H1 (cell line): ENCODE measurements around the gene TTC4. TPM values are rescaled to one million over a fixed set of nuclear protein-coding genes. Genes with fewer than 3 reads are reported as not detected.
"Not testable (repeated sequence)": the region's sequence is repeated elsewhere in the genome, so short reads cannot be mapped to it uniquely, and the experiment has no call there.

ENCODE experiments used
- CTCF ChIA-PET: fragments of 300-600 bp; sonication (Branson Sonifier 250); formaldehyde crosslinking; loops from one replicate; lab custom pipeline; 2021; ENCODE audit not compliant: partially characterized antibody; lab: Charles Lee
- POLR2A ChIA-PET: fragments of 300-600 bp; sonication (Branson Sonifier 250); formaldehyde crosslinking; loops from one replicate; lab custom pipeline; 2021; ENCODE audit warnings: inconsistent platforms; ENCODE audit not compliant: partially characterized antibody; lab: Charles Lee
- DNase-seq, 2 experiments: peaks; one replicate each; pipeline versions ENCODE4 v3.0.0 to v3.0.0-alpha.2; 2010 to 2022; ENCODE audit warnings: low spot score in 2 of 2, low read depth in 1 of 2, mixed read lengths in 1 of 2
- FAIRE-seq: peaks from 2 replicates; lab custom pipeline; 2011; peaks lifted over from hg19 to GRCh38; lab: Jason Lieb, UNC
- H2AFZ ChIP-seq: 2 replicates; pipeline ENCODE4 v1.8.1; 2012; ENCODE audit warnings: low read length, inconsistent platforms
- H2AK5ac ChIP-seq: 2 replicates; pipeline ENCODE4 v1.6.1; 2013; ENCODE audit warnings: low read depth, low read length
- H2BK120ac ChIP-seq: replicated peaks from 2 replicates; pipeline ENCODE3; 2013; ENCODE audit warnings: low read depth, low read length, inconsistent platforms
- H2BK12ac ChIP-seq: 2 replicates; pipeline ENCODE4 v1.6.1; 2013; ENCODE audit warnings: low read depth, low read length
- H2BK15ac ChIP-seq: 2 replicates; pipeline ENCODE4 v1.6.1; 2013; ENCODE audit warnings: low read length
- H2BK20ac ChIP-seq: 2 replicates; pipeline ENCODE4 v1.6.1; 2013; ENCODE audit warnings: low read length
- H2BK5ac ChIP-seq: 2 replicates; pipeline ENCODE4 v1.6.1; 2013; ENCODE audit warnings: low read depth, low read length
- H3K14ac ChIP-seq: 2 replicates; pipeline ENCODE4 v1.6.1; 2013; ENCODE audit warnings: inconsistent platforms; ENCODE audit not compliant: insufficient read length
- H3K18ac ChIP-seq: 2 replicates; pipeline ENCODE4 v1.6.1; 2013; ENCODE audit warnings: low read length; ENCODE audit errors: extremely low read depth
- H3K23ac ChIP-seq: 2 replicates; pipeline ENCODE4 v1.6.1; 2013; ENCODE audit warnings: inconsistent platforms; ENCODE audit not compliant: insufficient read length
- H3K23me2 ChIP-seq: 2 replicates; pipeline ENCODE4 v1.6.1; 2013; ENCODE audit warnings: low read depth, low read length
- H3K27ac ChIP-seq: 2 replicates; pipeline ENCODE4 v1.6.1; 2011; ENCODE audit warnings: low read depth, low read length, inconsistent platforms
- H3K27me3 ChIP-seq, 4 experiments: replicated peaks in 1 of 4; 1 replicate in 1 of 4; 2 replicates in 3 of 4; pipeline versions ENCODE4 v1.6.1 to v1.8.1; 2011 to 2013; ENCODE audit warnings: low read length in 3 of 4, mild to moderate bottlenecking in 3 of 4, inconsistent platforms in 2 of 4, mixed read lengths in 2 of 4, moderate library complexity in 1 of 4; ENCODE audit not compliant: control insufficient read depth in 3 of 4, insufficient read depth in 3 of 4; ENCODE audit errors: extremely low read depth in 1 of 4
- H3K36me3 ChIP-seq, 4 experiments: 2 replicates each; pipeline versions ENCODE4 v1.6.1 to v1.8.1; 2011 to 2013; ENCODE audit warnings: mild to moderate bottlenecking in 4 of 4, low read length in 3 of 4, moderate library complexity in 2 of 4, control low read depth in 1 of 4, inconsistent platforms in 1 of 4; ENCODE audit not compliant: insufficient read depth in 4 of 4, control insufficient read depth in 2 of 4
- H3K4ac ChIP-seq: replicated peaks from 2 replicates; pipeline ENCODE3; 2013; ENCODE audit warnings: low read length, low read depth, mixed read lengths, inconsistent platforms; ENCODE audit not compliant: insufficient read length
- H3K4me1 ChIP-seq, 4 experiments: replicated peaks in 1 of 4; 1 replicate in 1 of 4; 2 replicates in 3 of 4; pipeline versions ENCODE4 v1.6.1 to v1.8.1; 2011 to 2013; ENCODE audit warnings: low read length in 3 of 4, inconsistent platforms in 2 of 4, mixed read lengths in 1 of 4; ENCODE audit not compliant: insufficient read depth in 4 of 4, control insufficient read depth in 3 of 4
- H3K4me2 ChIP-seq, 2 experiments: 2 replicates each; pipeline versions ENCODE4 v1.6.1 to v1.8.1; 2011 to 2013; ENCODE audit warnings: low read depth in 2 of 2, low read length in 2 of 2, control low read depth in 1 of 2, inconsistent platforms in 1 of 2, mild to moderate bottlenecking in 1 of 2; ENCODE audit not compliant: insufficient read depth in 1 of 2
- H3K4me3 ChIP-seq, 4 experiments: fragments of 200-600, 300-600 bp in 1 of 4; sonication (generic), shearing (Covaris generic), sonication (Bioruptor Twin) in 1 of 4; 2 replicates each; pipeline versions ENCODE4 v1.5.1 to v1.8.1; 2011 to 2016; ENCODE audit warnings: low read length in 4 of 4, low read depth in 3 of 4, control low read depth in 2 of 4, inconsistent platforms in 2 of 4, mild to moderate bottlenecking in 2 of 4, mixed read lengths in 1 of 4, moderate library complexity in 1 of 4; ENCODE audit not compliant: insufficient read depth in 2 of 4; ENCODE audit errors: extremely low read depth in 1 of 4
- H3K56ac ChIP-seq: replicated peaks from 2 replicates; pipeline ENCODE3; 2013; ENCODE audit warnings: low read depth, mild to moderate bottlenecking, mixed read lengths, low read length, inconsistent platforms; ENCODE audit not compliant: insufficient read length
- H3K79me1 ChIP-seq: 2 replicates; pipeline ENCODE4 v1.6.1; 2013; ENCODE audit warnings: low read depth, low read length, control low read depth
- H3K79me2 ChIP-seq, 2 experiments: 2 replicates each; pipeline versions ENCODE4 v1.6.1 to v1.8.1; 2012 to 2013; ENCODE audit warnings: low read length in 2 of 2, mild to moderate bottlenecking in 2 of 2, inconsistent platforms in 1 of 2; ENCODE audit not compliant: insufficient read depth in 2 of 2, control insufficient read depth in 1 of 2
- H3K9ac ChIP-seq, 4 experiments: replicated peaks in 1 of 4; 1 replicate in 1 of 4; 2 replicates in 3 of 4; pipeline versions ENCODE4 v1.6.1 to v1.8.1; 2011 to 2013; ENCODE audit warnings: low read depth in 3 of 4, low read length in 3 of 4, control low read depth in 2 of 4, mild to moderate bottlenecking in 2 of 4, moderate library complexity in 2 of 4, inconsistent platforms in 1 of 4; ENCODE audit errors: extremely low read depth in 1 of 4
- H3K9me3 ChIP-seq, 2 experiments: 2 replicates each; pipeline versions ENCODE4 v1.6.1 to v1.8.1; 2012 to 2013; ENCODE audit warnings: mild to moderate bottlenecking in 2 of 2, moderate library complexity in 2 of 2, control low read depth in 1 of 2, inconsistent platforms in 1 of 2, low read depth in 1 of 2, low read length in 1 of 2, mixed read lengths in 1 of 2; ENCODE audit not compliant: insufficient read depth in 2 of 2
- H4K20me1 ChIP-seq, 2 experiments: replicated peaks in 1 of 2; 2 replicates each; pipeline versions ENCODE3 to v1.8.1; 2011 to 2013; ENCODE audit warnings: inconsistent platforms in 2 of 2, low read length in 2 of 2, mild to moderate bottlenecking in 1 of 2; ENCODE audit not compliant: insufficient read depth in 2 of 2, control insufficient read depth in 1 of 2
- H4K5ac ChIP-seq: 2 replicates; pipeline ENCODE4 v1.6.1; 2013; ENCODE audit warnings: low read length, low read depth, mixed read lengths, inconsistent platforms; ENCODE audit not compliant: insufficient read length
- H4K8ac ChIP-seq: 2 replicates; pipeline ENCODE4 v1.8.0; 2013; ENCODE audit warnings: mild to moderate bottlenecking, moderate library complexity, low read length, inconsistent platforms; ENCODE audit not compliant: insufficient read depth; ENCODE audit errors: extremely low read depth
- H4K91ac ChIP-seq: replicated peaks from 2 replicates; pipeline ENCODE3; 2013; ENCODE audit warnings: low read length, mixed read lengths, inconsistent platforms; ENCODE audit not compliant: insufficient read length
- WGBS, 2 experiments: shearing (Covaris generic) in 1 of 2; methylation state at CpG; one replicate each; pipeline versions ENCODE4 v1.1.6 to v1.1.7; 2013 to 2015; ENCODE audit warnings: low lambda C conversion rate in 2 of 2, mixed read lengths in 2 of 2, inconsistent platforms in 1 of 2, low coverage in 1 of 2, missing lambda C conversion rate in 1 of 2; ENCODE audit not compliant: insufficient replicate concordance in 2 of 2, insufficient coverage in 1 of 2, insufficient read length in 1 of 2; ENCODE audit errors: extremely low coverage in 1 of 2, missing lambda C conversion rate in 1 of 2; 5-methylcytosine and 5-hydroxymethylcytosine counted together
- polyA plus RNA-seq, 7 experiments: library from polyadenylated mRNA; depleted of rRNA in 3 of 7; stranded (reverse) in 5 of 7; unstranded in 2 of 7; fragments of >200 nt in 5 of 7; fragments of 200-250 nt in 2 of 7; gene quantifications; 1 replicate in 5 of 7; 2 replicates in 1 of 7; 4 replicates in 1 of 7; pipeline versions ENCODE4 v1.2.1 to v1.2.3, GENCODE V29; 2011 to 2013; ENCODE audit warnings: missing spikeins in 2 of 7, mixed read lengths in 2 of 7
- total RNA-seq: library from RNA; stranded (reverse); fragmentation: NEBNext Ultra II Directional; extraction: Animal tissue kit (Norgen Biotek cat#: 25700); gene quantifications from 2 replicates; pipeline ENCODE4 v1.2.1, GENCODE V29; 2021

TTC4 gene
- total and polyA plus RNA-seq, 2 of the 8 experiments (the other 6 are each of a cell fraction or from before 2014, with no cell fraction given): 21.0 to 25.1 TPM

- H2AK5ac ChIP-seq, H4K20me1 ChIP-seq, H3K4me3 ChIP-seq, H3K23me2 ChIP-seq, H2BK12ac ChIP-seq, H2AFZ ChIP-seq, H3K79me1 ChIP-seq, H2BK15ac ChIP-seq, DNase-seq, H3K36me3 ChIP-seq, H3K9me3 ChIP-seq, H3K9ac ChIP-seq, H3K4me2 ChIP-seq, H3K18ac ChIP-seq, H3K4ac ChIP-seq, H3K27ac ChIP-seq, H3K14ac ChIP-seq, H2BK20ac ChIP-seq, H2BK120ac ChIP-seq, H3K56ac ChIP-seq, H3K23ac ChIP-seq, H3K79me2 ChIP-seq, H2BK5ac ChIP-seq, H3K4me1 ChIP-seq, H4K5ac ChIP-seq, FAIRE-seq, H4K8ac ChIP-seq, H4K91ac ChIP-seq: not testable (repeated sequence)
- WGBS, 2 experiments: 89% methylated on average over 15 of the region's 16 CpGs; no CpG with 5 or more reads in 1 of the 2 experiments
- POLR2A ChIA-PET: interaction anchor here (0.9 kb wide), 1 partner anchor 18 kb away, joined by 3 read pairs; no protein-coding TSS in a partner anchor
- CTCF ChIA-PET: interaction anchor here (0.6 to 4.7 kb wide), 11 partner anchors 10 to 246 kb away, joined by 3 to 31 read pairs (median 3); partner anchors contain the start of gene TTC22
- peaks cover under 1 to 11% (median 8%) of the 10 kb centered on the region in 4 experiments; a peak in 5 of 7 replicates for H3K27me3 ChIP-seq
Measured at GRCh38 chr1:54775828-54776721, 60.4 kb downstream of the TTC4 start.
